HG02884 (cell line): ENCODE measurements around the gene ZNF655.

Experiments
- ATAC-seq: cut with Tn5 transposase; IDR thresholded peaks from one replicate; pipeline ENCODE4 v1.9.1; 2021; ENCODE audit warnings: mild to moderate bottlenecking, moderate library complexity; ENCODE audit not compliant: unreplicated experiment

ZNF655 gene

DNA sequence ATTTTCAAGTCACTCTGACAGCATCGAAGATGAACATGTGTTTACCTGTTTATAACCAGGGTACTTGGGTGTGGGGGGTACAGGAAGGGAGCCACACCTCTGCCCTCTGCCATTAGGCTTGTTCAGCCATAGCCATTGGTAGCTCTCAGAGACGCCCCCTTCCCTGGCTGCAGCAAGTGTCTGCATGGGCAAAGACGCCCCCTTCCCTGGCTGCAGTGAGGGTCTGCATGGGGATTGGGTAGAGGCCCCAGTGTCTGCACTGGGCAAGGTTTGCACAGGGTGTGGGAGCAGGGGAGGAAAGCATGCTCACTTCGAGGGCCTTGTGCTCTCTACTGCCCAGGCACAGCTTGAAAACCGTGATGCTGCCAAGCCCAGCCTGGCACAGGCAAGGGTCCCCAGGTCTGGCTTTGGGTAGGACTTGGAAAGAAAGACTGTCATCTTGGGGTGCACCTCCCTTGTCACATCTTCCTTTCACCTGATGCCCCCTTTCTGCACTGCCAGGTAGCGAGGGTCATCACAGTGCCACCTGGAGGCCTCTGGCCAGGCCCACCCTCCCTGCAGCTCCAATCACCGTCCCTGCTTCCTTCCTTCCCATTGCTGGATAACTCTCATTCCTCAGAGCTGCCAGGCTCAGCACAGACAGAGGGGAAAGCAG is 43.3 kb downstream of the ZNF655 start:
- no peak for ATAC-seq

DNA sequence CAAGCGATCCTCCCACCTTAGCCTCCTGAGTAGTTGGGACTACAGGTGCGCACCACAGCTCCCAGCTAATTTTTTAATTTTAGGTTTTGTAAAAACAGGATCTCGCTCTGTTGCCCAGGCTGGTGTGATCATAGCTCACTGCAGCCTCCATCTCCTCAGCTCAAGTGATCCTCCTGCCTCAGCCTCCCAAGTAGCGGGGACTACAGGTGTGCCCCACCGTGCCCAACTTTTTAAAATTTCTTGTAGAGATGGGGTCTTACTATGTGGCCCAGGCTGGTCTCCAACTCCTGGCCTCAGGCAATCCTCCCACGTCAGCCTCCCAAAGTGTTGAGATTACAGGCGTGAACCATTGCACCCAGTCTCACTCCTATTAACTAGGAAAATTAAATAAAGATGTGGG is 47.1 kb downstream of the ZNF655 start:
- no peak for ATAC-seq

DNA sequence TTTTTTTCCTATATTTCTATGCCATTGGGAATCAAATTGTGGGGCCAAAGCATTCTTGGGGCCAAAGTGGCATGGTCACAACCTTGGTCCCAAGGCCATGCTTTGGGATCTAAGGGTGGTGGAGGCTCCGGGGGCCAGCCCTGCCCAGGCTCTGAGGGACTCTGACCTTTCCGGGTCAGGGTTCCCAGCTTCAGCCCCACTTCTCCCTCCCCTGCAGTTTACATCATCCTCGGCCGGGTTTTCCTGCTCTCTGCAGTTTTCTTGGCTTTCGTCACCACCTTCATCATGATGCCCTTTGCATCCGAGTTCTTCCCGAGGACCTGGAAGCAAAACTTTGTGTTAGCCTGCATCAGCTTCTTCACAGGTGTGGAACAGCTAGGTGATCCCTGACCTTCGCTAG is 48.1 kb downstream of the ZNF655 start:
- no peak for ATAC-seq

DNA sequence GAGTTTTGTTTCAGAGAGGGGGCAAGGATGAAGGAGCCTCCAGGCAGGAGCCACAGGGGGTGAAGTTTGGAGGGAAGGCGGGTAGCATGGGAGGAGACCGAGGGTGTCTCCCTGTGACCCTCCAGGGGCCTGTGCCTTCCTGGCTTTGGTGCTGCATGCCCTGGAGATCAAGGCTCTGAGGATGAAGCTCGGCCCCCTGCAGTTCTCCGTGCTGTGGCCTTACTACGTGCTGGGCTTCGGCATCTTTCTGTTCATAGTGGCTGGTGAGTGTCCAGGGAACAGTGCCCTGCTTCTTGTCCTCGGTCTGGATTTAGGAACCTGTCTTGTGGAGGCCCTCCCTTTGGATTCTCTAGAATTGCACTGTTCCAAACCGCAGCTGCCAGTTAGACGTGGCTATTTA is 49.1 kb downstream of the ZNF655 start:
- ATAC-seq, result no peak

DNA sequence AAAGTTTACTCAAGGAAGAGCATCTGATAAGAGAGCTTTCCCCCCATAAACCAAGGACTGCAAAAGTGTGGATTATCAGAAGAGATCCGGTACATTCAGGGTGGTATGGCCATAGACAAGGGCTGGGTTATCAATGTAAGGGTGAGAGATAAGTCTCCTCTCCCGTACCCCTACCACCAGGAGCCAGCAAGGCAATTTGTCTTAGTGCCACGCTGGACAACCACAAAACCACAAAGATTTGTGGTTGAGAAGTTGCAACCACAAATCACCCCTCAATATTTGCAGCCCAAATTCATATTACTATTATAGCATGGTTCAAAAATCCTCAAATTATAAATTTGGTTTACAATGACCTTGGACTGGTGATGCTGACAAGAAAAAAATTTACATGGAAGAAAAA is 56.1 kb downstream of the ZNF655 start:
- no peak for ATAC-seq

DNA sequence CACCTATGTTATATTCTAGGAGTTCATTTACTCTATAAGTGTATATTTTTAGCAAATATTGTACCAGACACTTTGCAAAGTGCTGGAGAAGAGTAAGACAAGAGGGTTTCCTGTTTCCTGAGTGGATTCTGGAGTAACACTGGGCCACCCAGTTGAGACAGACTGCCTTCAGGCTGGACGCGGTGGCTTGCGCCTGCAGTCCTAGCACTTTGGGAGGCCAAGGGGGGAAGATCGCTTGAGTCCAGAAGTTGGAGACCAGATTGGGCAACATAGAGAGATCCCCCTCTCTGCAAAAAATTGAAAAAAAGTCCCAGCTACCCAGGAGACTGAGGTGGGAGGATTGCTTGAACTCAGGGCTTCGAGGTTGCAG is 57.5 kb downstream of the ZNF655 start:
- no peak for ATAC-seq

DNA sequence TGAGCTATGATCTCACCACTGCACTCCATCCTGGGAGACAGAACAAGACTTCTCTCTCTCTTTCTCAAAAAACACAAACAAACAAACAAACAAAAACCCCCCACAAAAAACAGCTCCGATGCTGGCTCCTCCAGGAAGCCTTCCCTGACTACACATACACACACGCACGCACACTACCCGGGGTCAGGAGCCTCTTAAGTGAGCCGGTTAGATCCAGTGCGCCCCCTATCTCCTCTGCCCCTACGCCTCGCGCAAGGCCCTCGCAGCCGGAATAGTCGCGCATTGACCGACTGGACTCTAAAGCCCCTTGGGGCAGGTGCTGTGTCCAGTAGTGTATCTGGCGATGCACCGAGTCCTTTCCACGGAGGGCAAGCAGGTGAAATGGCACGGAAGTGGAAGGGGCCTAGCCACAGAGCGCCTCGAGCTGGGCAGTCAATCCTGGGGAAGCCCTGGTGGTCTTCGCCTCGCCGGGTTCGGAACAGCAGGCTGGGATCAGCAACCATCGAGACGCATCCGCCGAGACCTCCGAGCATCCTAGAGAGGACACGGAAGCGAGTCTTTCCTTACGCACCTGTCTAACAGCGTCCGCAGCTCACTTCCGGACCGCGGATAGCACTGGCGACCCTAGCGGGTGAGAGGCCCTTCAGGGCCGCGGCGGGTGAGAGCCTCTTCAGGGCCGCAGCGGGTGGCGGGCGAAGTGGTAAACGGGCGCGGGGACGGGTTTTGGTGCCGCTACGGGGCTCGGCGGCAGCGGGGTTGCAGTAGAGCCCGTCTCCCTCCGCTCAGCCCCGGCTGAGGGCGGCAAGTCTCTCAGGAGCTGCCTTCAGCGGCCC is 58.1 kb downstream of the ZNF655 start, which contains the start of gene ZSCAN25:
ZSCAN25 (plus strand) TSS at position 588 of the 833 bp plus-strand sequence. CDS start 2,661 bp downstream, outside the sequence.
- ATAC-seq, result peak; percentile 81

DNA sequence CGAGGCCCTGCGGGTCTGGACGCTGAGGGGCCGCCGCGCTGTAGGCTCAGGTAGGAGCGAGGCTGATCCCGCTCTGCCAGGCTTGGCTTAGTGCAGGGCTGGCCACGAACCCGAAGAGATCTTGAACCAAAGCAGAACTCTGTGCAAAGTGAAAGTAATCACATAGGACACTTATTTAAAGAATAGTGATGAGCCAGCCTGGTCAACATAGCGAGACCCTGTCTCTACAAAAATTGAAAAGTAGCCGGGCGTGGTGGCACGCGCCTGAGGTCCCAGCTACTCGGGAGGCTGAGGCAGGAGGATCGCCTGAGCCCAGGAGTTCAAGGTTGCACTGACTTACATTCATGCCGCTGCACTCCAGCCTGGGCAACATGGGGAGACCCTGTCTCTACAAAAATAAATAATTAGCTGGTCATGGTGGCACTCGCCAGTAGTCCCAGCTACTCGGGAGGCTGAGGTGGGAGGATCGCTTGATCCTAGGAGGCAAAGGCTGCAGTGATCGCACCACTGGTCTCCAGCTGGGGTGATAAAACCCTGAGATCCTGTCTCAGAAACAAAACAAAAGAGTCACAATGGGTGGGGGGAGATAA is 58.8 kb downstream of the ZNF655 start:
- peak; percentile 39 for ATAC-seq

DNA sequence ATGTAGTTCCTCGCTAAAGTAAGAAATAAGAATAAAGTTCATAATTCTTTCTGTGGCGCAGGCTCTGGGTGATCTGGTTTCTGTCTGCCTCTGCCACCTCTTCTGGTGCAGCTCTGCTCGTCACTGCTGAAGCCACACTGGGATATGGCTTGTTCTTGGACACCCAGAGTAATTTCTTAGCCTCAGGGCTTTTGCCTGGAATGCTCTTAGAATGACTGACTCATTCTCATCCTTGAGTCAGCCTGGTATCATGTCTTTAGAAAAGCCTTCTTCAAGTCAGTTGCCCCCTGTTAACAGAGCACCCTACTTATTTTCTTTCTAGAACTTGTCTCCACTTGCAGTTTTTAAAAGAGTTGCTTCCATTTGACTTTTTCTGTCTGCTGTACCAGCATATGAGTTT is 60.3 kb downstream of the ZNF655 start:
- ATAC-seq, result no peak

DNA sequence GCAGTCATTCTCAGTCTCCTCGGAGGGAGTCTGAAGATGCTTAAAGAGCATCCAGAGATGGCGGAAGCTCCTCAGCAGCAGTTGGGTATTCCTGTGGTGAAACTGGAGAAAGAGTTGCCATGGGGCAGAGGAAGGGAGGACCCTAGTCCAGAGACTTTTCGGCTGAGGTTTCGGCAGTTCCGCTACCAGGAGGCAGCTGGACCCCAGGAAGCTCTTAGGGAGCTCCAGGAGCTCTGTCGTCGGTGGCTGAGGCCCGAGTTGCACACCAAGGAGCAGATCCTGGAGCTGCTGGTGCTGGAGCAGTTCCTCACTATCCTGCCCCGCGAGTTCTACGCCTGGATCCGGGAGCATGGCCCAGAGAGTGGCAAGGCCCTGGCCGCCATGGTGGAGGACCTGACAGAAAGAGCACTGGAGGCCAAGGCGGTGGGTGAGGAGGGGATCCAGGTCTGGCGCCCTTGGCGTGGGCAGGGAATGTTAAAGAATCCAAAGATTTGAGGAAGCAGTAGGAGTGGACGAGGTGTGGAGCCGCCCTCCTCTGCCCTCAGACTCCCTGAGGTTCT is 61.2 kb downstream of the ZNF655 start:
- no peak for ATAC-seq

DNA sequence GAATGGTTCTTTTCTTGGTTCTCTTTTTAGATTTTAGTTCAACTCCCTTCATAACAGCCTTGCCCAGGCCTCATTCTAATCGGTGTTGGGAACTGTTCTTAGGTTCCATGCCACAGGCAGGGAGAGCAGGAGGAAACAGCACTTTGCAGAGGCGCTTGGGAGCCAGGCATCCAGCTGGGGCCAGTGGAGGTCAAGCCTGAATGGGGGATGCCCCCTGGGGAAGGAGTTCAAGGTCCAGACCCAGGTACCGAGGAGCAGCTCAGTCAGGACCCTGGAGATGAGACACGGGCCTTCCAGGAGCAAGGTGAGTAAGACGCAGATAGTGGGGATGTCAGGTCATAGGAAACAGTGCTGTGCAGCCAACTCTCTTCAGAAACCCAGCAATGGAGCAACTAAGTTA is 62.8 kb downstream of the ZNF655 start:
- ATAC-seq, result no peak

DNA sequence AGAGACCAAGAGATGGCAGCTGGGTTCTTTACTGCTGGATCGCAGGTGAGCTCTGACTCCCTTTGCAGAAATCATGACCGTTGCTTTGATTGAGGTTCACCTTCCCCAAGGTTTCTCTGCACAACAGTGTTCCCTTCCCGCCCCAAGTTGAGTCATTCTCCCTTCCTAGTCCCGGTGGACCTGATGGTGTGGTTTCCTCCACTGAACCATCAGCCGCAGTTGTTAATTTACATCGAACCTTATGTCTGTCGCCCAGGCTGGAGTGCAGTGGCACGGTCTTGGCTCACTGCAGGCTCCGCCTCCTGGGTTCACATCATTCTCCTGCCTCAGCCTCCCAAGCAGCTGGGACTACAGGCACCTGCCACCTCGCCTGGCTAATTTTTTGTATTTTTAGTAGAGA is 64.2 kb downstream of the ZNF655 start:
- ATAC-seq, result no peak

DNA sequence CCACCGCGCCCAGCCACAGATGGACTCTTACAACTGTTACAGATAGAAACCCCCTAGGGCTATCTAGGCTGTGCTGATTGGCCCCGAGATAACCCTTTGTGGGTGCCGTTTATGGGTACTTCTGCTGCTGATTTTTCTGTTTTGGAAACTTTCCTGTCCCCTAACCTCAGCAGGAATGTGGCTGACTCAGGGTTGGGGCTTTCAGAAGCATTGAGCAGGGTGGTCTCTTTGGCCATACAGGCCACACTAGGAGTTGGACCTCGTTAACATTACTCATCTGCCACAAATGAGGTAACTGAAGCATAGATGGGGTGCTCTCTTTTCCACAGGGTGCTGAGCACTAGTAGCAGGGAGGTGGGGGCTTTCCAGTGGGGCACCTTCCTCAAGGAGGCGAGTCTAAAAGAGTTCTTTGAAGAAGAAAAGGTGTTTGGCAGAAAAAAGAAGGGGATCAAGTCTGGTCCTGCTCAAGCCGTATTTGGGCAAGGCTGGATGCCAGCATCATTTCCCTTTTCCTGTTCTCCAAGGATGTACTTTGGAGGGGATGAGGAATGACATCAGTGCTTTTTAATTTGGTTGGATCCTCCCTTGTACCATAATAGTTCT is 64.8 kb downstream of the ZNF655 start:
- no peak for ATAC-seq

DNA sequence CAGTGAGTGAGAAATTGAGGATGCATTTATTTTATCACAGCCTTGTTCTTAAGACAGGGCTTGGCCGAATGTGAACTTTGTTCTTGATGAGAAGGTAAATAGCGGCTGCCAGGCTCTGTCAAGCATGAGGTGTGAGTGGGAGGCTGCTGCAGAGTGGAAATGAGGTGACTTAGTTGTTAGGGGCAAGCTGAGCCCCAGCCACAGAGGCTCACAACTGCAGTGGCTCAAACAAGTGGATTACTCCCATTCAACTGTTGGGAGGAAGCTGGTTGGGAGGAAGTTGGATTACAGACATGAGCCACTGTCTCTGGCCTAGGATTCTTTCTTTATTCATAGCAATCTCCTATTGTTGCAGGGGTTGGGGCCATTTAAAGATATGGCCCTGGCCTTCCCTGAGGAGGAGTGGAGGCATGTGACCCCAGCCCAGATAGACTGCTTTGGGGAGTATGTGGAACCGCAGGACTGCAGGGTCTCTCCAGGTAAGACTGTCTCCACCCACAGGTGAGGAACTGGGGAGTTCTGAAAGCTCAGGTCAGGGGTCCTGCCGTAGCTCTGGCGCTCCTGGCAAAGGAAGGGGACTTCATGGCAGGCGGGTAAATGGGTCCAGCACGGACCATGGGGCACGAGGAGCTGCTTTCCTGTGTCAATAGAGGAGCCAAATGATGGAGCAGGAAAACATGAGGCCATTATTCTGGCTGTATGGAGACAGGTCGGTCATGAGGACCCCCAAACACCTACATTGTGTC is 65.4 kb downstream of the ZNF655 start:
- ATAC-seq, result no peak

DNA sequence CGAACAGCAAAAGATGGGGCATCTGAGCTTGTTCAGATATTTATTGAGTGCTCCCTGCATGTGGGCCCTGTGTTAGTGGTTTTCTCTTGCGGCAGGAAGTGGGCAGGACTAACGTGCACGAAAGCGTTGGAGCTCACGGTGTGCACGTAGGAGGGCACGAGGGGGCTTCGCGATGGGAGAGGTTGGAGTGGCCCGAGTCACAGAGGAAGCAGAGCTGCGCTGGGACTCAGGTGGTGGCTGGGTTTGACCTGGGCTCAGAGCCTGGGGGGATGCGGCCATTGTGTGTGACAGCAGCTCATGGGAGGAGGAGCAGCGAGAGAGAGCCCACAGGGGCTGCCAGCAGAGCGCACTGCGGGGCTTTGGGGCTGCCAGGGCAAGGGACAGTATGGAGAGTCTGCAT is 66.0 kb downstream of the ZNF655 start:
- ATAC-seq, result no peak

DNA sequence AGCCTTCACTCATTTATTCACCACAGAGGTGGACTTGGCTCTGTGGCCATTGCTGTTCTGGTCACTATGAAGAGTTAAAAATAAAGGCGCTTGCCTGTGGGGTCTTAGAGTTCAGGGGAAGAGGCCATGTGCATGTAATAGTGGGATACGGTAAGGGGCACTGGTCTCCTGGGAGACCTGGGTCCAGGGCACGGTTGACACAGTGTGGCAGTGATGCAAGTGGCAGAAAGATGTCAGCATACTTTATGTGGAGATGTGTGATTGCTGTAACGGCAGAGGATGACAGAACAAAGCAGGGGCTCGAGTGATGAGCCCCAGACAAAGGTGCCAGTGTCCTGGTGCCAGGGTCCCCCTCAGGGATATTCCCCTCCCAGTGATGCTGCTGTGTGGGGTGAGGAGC is 66.9 kb downstream of the ZNF655 start:
- ATAC-seq, result no peak

DNA sequence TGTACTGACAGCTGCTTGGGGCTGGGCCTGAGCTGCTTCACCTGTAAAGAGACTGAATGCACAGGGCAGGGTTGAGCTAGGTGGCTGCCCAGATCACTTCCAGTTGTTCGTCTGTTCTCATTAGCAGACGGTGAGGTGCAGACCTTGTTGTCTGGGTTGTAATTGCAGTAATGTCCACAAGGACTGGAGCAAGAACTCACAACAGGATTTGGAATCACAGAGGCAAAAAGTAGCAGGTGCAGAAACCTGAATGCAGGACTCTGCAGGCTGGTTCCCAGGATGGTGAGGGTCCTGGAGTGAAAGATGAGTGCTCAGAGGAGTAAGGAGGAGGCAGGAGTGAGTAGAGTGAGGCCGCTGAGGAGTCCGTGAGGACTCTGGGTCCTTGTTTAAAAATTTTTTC is 67.5 kb downstream of the ZNF655 start:
- no peak for ATAC-seq
